HG03095 (cell line): Measurements from ENCODE around the gene FCN2.

Source experiments
- ATAC-seq: cut with Tn5 transposase; IDR thresholded peaks from one replicate; pipeline ENCODE4 v1.9.1; 2021; ENCODE audit warnings: moderate library complexity; ENCODE audit not compliant: unreplicated experiment

FCN2 gene

DNA sequence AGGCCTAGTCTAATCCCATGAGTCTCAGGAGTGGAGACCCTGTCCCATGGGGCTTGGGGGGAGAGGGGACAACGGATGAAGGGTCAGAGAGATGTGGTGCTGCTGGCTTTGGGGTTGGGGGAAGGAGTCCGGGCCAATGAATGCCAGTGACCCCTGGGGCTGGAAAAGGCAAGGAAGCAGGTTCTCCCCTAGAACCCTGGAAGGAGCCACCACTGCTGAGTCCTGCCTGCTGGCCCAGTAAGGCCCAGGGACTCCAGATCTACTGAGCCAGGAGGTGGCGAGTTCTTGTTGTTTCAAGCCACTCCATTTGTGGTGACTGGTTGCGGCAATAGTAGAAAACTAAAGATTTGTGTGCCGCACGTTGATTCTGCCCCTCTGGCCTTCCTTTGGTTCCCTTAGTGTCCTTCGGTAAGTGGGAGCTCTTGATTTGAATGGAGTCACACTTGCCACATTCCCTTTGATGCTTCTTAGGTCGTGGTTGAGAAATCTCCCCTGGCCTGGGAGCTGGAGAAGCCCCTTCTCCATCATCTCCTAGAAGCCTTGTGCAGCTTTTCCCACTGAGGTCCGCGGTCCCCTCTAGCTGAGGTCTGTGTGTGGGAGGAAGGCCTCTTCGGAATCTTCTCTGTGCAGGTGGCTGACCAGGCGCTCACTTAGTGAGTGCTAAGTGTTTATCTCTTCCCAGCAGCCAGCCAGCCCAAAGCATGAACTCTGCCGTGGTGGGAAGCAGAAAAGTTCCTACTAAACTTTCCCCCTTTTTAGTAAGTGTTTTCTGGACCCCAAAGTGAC is 28.1 kb downstream of the FCN2 start:
- no peak for ATAC-seq

DNA sequence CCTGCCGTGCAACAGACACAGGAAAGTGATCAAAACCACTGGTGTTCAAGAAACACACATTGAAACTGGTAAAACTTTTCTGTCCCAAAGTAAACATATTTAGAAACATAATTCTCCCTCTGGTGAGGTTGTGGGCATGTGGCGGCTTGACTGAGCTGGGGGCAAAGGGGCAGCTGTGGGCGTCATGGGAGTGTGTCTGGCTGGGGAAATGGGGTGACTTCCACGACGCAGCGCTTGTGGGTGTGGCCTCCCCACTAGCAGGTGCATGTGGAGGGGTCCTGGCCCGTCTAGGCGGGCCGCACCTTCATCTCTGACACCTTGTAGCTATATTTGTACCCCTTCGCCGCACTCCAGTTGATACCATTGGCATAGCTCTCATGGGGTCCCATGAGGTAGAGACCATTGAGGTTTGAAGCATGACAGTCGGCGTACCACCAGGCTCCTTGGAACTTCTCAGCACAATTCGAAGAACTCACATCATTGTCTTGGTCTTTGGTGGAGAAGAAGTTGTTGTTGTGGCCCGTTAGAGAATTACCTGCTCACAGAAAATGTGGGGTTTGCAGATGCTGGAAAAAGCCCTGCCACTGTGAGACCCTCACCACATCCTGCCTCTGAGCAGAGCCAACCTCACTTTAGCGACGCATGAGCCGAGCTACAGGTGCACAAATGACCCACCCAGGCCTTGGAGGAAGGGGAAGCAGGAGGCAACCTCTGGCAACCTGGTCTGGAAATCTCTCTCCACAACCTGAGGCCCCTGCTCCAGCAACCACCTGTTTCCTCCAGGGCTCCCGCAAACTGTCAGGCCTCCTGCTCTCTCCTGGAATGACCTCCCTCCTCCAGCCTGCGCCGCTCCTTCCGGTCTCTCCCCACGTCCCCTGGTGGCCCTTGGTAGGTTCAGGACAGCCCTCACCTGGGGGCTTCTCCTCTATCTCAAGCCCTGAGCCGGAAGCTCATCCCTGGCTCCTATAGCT is 29.2 kb downstream of the FCN2 start:
- ATAC-seq: no peak

DNA sequence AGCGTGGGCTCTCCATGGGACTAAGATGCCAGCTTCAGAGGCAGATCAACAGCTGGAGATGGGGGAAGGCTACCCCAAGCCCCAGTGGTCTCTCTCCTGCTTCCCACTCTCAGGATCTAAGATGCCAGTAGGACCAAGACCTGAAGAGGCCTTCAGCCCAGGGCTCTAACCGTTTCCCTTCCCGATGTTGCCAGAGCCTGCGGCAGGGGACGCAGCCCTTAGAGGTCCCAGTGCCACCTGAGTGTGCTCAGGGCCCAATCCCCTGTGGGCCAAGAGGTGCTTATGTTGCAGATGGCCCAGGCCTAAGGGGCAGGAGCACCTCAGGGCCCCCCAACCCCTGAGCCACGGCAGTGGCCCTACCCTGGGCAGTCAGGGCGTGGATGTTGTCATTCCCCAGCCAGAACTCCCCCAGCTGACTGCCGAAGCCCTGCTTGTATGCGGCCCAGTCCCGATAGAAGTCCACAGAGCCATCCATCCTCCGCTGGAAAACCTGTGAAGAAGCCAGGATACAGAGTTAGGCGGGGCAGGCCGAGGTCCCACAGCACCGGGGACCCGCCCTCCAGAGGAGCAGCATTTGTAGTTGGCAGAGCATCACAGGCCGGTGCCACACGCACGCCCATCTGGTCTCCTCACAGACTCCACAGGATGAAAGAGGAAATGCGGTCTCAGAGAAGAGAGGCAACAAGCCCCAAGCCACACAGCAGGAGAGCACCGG is 31.7 kb downstream of the FCN2 start:
- ATAC-seq: no peak

DNA sequence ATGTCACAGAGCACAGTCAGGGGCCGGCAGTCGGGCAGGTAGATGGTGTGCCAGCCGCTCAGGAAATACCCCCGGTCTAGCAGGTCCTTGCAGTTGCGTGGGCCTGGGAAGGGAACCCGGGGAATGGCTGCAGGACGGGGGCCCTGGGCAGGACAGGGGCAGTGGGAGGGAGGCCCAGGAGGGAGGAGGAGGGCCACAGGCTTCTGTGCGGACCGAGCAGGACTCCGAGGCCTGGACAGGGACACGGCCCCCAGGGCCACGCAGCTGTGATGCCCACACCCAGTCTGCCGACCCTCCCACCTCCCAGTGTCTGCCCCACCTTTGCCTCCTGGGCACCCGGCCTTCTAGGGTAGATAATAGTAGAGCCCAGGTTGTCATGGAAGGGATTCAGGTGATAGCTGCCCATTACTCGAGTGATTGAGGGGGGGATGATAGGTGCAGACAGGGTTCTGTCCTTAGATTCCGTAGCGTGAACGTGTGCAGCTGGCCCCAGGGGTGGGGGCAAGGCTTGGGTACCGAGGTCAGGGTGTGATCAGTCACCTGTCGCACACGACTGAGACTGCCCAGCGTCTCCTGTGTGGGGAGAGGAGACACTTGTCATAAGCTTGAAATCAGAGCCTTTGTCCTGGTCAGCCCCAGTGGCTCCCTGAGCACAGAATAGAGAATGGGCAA is 32.6 kb downstream of the FCN2 start:
- ATAC-seq: no peak

DNA sequence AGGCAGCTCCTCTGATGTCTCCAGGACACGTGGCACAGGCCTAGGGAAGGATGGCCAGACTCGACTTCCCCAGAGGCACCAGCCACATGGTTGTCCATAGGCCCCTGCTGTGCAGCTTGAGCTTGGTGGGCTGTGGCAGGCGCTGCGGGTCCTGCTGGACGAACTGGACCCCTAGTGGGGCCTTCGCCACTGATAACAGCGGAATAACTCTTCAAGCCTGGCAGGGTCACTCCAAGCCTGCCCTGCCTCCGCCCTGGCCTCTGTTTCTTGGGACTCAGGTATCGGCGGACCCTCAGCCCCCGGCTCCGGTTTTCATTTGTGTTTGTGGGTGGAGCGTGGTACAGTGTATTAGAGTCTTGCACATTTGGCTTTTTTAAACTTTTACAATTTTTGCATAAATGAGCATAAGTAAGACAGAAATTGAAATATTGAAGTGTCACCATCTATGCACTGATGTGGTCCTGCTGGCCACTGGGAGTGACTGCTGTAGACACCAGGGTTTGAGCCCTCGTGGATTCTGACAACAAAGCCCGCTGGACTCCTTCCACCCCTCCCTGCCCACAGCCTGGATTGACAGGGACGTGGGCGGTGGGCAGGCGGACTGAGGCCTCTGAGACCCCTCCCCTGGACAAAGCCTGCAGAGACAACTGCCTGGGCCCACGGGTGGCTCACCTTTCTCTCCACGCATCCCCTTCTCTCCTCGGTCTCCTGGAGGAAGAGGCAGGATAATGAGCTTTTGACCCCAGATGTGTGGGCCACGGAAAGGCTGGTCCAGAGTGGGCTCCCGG is 33.3 kb downstream of the FCN2 start:
- no peak for ATAC-seq

DNA sequence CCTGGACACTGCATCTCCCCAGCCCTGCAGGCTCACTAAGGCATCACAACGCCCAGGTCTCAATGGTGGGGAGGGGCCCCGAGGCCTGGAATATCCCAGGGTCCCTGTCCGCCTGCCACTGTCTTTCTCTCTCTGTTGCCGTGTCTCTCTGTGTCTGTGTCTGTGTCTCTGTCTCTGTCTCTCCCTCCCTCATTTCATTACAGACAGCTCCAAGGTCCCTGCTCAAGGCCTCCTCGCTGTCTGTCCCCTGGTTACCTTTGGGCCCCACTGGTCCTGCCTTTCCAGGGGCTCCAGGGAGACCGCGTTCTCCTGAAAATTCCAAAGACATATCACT is 33.9 kb downstream of the FCN2 start:
- ATAC-seq: no peak

DNA sequence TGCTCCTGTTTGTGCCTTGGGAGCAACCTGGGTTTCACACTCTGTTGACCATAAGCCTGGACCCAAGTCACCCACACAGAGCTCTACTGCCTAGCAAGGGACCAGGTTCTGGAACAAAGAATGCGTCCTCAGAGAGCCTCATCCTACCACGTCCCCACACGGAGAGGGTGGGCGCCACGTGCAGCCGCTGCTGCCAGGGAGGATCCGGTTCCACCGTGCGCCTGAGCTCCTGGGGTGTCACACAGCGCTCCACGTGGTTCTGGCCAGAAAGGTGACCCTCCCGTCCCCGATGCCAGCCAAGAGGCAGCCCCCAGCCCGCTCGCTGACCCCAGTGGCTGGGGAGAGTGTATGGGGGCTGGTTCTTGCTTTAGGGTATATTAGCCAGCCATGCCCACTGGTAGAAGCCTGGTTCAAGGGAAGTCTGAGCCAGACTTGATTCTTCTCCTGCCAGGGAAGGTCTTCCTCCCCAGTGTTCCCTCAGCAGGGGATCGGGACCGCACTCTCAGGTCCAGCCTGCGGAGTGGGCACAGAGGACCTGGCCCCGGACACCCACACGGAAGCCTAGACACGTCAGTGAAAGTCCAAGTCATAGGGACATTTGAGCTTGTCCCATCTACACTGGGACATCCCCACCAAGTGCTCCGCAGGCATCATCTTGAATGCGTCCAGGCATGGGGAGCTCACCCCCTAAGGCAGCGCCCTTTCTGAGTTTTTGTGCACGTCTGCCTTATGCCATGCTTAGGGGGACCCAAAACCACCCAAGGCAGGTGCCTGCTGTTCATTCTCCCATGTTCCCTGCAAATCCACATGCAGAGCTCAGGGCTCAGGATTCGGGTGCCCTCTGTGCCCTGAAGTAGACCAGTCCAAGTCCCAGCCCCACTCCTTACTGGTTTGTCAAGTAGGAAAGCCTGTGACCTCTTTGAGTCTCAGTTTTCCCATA is 34.7 kb downstream of the FCN2 start:
- ATAC-seq: no peak

DNA sequence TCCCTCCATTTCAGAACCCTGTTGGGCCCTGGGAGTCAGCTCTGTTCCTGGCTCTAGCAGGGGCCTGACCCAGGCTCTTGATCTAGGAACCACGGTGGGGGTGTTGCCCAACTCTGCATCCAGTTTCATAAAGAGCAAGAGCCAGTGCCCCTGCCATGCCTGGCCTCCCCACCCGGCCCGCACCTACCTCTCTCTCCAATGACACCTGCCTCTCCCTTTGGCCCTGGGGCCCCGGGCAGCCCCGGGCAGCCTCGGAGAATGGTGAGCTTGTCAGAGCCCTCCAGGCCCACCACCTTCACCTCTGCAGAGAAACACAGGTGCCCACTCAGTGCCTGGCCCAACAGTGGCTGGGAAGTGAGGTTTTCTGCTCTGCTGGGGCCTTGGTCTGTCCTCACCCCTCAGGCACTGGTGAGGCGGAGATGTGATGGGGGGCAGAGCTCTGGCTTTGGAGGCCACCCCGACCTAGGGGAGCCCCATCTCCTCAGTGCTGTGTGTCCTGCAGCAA is 35.6 kb downstream of the FCN2 start:
- no peak for ATAC-seq

GRCh38 chr9:134917431-134918373 is 37.1 kb downstream of the FCN2 start, which contains the start of gene FCN1:
TSS of gene FCN1 (minus strand) at chr9:134917912. CDS start at chr9:134917871, 41 bp downstream.
- ATAC-seq: no peak

DNA sequence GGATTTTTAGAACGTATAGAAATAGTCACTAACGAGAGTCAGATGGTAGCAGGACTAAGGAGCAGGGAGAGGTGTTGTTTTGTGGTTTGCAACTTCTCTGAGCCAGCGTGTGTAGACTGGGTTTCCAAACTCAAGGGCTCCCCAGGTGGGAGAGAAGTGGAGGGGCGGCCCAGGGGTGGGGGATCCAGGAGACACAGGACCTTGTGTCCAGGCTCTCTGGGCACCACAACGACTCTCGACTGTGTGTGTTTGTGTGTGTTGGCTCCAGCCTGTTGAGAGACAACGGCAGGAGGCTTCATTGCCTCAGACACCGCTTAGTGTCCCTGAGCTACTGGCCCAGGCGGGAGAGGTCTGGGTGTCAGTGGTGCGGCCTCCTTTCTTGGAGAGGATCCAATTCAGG is 38.0 kb downstream of the FCN2 start:
- ATAC-seq: no peak

GRCh38 chr9:134919303-134919702 is 38.7 kb downstream of the FCN2 start:
- ATAC-seq: no peak

DNA sequence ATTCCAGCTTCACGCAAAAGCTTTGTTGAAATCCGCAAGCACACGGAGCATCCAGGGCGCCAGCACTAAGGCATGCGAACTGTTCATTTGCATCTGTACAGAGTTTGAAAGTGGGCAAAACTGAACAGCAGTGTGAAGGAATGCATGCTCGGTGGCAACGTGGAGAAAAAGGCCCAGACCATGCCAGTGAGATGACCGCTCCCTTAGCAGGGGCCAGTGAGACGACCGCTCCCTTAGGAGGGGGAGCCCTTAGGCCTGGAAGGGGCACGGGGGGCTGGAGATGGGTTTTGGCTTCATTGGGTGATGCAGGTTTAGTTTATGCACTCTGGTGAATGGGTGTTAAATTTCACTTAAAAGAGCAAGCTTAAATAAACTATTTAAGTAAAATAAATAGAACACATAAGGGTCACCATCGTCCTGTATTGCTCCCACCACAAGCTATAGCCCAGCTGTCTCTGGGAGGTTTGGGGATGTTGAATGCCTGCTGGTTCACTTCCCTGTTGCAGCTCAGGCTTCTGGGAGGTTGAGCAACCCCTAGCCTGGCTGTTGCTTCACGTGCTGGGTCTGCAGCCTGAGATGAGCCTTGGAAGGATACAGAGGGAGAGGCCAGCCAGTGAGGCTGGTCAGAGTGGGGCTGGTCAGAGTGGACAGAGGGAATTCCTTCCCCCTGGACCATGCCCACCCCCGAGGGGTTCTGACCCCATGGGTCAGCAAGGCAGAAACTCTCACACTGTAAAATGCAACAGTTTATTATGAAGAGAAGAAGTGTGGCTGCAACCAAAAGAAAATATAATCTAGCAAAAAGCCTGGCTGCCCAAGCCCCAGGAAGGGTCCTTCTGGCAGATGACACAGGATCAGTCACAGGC is 41.7 kb downstream of the FCN2 start:
- ATAC-seq: no peak

DNA sequence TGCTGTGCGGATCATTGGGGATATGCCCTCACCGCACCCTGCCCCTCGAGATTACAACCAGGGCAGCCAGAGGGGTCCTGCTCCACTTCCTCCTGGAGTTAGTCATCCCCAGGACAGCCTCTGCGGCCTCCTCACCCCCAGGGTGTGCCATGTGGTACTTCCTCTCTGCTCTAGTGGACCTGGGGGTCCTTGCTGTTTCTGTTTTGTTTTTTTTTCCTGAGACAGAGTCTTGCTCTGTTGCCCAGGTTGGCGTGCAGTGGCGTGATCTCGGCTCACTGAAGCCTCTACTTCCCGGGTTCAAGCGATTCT is 42.3 kb downstream of the FCN2 start:
- no peak for ATAC-seq

DNA sequence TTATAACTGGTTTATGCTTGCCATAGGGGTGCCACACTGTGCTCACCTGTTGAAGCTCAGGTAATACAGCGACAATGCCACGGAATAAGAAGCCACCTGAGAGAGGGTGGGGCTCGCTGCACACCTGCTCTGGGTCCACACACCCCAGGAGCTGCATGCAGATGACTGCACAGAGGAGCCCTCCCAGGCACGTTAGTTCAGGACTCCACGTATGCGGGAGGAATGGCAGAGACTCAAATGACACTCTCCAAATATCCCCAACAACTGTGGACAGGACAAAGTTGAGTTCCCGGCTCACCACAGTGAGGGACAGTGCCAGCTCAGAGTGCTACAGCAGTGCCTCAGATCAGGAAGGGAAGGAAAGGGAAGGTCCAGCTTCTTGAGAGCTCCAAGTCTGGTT is 42.9 kb downstream of the FCN2 start:
- ATAC-seq: no peak

DNA sequence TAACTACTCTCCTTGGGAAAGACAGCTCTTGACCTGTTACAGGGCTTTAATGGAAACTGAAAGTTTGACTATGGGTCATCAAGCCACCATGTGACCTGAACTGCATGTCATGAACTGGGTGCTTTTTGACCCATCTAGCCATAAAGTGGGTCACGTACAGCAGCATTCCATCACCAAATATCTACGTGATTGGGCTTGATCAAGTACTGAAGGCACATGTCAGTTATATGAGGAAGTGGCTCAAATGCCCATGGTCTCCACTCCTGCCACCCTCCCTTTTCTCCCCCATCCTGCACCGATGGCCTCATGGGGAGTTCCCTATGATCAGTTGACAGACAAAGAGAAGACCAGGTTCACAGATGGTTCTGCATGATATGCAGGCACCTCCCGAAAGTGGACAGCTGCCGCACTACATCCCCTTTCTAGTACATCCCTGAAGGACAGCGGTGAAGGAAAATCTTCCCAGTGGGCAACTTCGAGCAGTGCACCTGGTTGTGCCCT is 44.5 kb downstream of the FCN2 start:
- ATAC-seq: no peak

DNA sequence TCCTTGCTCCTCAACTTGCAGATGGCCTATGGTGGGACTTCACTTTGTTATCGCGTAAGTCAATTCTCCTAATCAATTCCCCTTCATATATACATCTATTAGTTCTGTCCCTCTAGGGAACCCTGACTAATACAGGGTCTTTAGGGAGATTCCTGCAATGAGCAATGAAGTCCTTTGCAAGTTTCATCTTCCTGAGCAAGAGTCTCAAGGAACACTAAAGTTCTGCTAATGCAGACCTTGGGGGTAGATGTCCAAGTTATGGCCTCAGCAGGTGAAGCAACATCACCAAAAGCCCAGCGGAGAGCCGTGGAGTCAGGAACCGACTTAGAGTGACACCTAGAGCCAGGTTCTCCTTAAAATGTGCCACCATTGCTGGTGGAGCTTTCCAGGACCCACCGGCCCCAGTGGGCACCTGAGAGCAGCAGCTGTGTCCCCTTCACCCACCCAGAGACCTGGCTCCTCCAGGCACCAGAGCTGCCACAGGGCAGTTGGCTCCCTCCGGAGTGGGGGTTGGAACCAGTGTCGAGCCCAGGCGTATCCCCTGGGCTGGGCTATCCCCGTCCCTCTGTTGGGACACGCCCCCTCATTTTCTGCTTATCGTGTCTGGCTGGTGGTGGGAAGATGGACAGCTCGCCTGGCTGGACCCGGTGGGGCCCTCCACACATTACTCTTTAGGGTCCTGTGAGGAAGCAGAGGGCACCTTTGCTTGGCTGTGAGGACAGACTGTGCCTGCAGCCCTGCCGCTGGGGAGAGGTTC is 48.0 kb downstream of the FCN2 start:
- ATAC-seq: no peak
